Activated T-cell treated with anti-CD3 and anti-CD28 coated beads for 1 hour (primary cell): ENCODE results near the gene RASGRF1.
A peak's percentile ranks its signal among the peaks of the same experiment; 100 is the strongest.

Experiments
- DNase-seq: peaks from one replicate; pipeline ENCODE4 v3.0.0-alpha.2; 2020; ENCODE audit warnings: low read depth

Gene RASGRF1

GRCh38 chr15:78956937-78957336 lies 133.6 kb downstream of the RASGRF1 start:
- DNase-seq = no peak

GRCh38 chr15:78955355-78955754 lies 135.2 kb downstream of the RASGRF1 start:
- DNase-seq = no peak

- no peak for DNase-seq
Observed at GRCh38 chr15:78951841-78952238, 138.7 kb downstream of the RASGRF1 start.

GRCh38 chr15:78950902-78951840 lies 139.4 kb downstream of the RASGRF1 start:
- no peak for DNase-seq

- DNase-seq = no peak
Observed at GRCh38 chr15:78950343-78950742, 140.2 kb downstream of the RASGRF1 start.

GRCh38 chr15:78949461-78949860 lies 141.1 kb downstream of the RASGRF1 start:
- no peak for DNase-seq

- no peak for DNase-seq
Observed at GRCh38 chr15:78947506-78947905, 143.1 kb downstream of the RASGRF1 start.

- no peak for DNase-seq
Observed at GRCh38 chr15:78946493-78946892, 144.1 kb downstream of the RASGRF1 start.

GRCh38 chr15:78944669-78945407 lies 145.7 kb downstream of the RASGRF1 start, which contains the start of gene CTSH:
CTSH (minus strand) TSS chr15:78945046; CDS start chr15:78944981, 65 bp downstream.
- peak; percentile 58 for DNase-seq

- DNase-seq = no peak
Observed at GRCh38 chr15:78944202-78944625, 146.4 kb downstream of the RASGRF1 start.

- no peak for DNase-seq
Observed at GRCh38 chr15:78943692-78944091, 146.9 kb downstream of the RASGRF1 start.

GRCh38 chr15:78942741-78943140 lies 147.8 kb downstream of the RASGRF1 start:
- no peak for DNase-seq

GRCh38 chr15:78938658-78939488 lies 151.7 kb downstream of the RASGRF1 start:
- no peak for DNase-seq

GRCh38 chr15:78937132-78937739 lies 153.3 kb downstream of the RASGRF1 start:
- no peak for DNase-seq

- no peak for DNase-seq
Observed at GRCh38 chr15:78934655-78935023, 155.9 kb downstream of the RASGRF1 start.

- DNase-seq = no peak
Observed at GRCh38 chr15:78933823-78934654, 156.5 kb downstream of the RASGRF1 start.

GRCh38 chr15:78933187-78933822 lies 157.3 kb downstream of the RASGRF1 start:
- DNase-seq = no peak

- DNase-seq = no peak
Observed at GRCh38 chr15:78932258-78932808, 158.2 kb downstream of the RASGRF1 start.

- DNase-seq = no peak
Observed at GRCh38 chr15:78931439-78932257, 158.9 kb downstream of the RASGRF1 start.
